Karpas-422 (cell line): Measurements from ENCODE around the gene PCSK6. TPM values are rescaled to one million over a fixed set of nuclear protein-coding genes. Genes with fewer than 3 reads are reported as not detected.

Source experiments
- DNase-seq: peaks from one replicate; pipeline ENCODE4 v3.0.0-alpha.2; 2015
- H2AFZ ChIP-seq: fragments of 200-600 bp; sonication (generic); 2 replicates; pipeline ENCODE4 v1.6.1; 2014; ENCODE audit warnings: antibody characterized with exemption, low read length, mixed read lengths
- H3K27ac ChIP-seq: fragments of 200-600 bp; sonication (generic); 2 replicates; pipeline ENCODE4 v1.5.1; 2014; ENCODE audit warnings: mild to moderate bottlenecking, low read length, moderate library complexity
- H3K27me3 ChIP-seq: fragments of 200-600 bp; sonication (generic); 2 replicates; pipeline ENCODE4 v1.6.1; 2014; ENCODE audit warnings: low read length, mixed read lengths
- H3K36me3 ChIP-seq: fragments of 200-600 bp; sonication (generic); 2 replicates; pipeline ENCODE4 v1.6.1; 2014; ENCODE audit warnings: low read length, mixed read lengths; ENCODE audit not compliant: insufficient read depth
- H3K4me1 ChIP-seq: fragments of 200-600 bp; sonication (generic); 2 replicates; pipeline ENCODE4 v1.6.1; 2014; ENCODE audit warnings: mild to moderate bottlenecking, low read length, mixed read lengths
- H3K4me2 ChIP-seq: fragments of 200-600 bp; sonication (generic); 2 replicates; pipeline ENCODE4 v1.6.1; 2014; ENCODE audit warnings: low read length, low read depth, mild to moderate bottlenecking; ENCODE audit not compliant: poor library complexity, severe bottlenecking
- H3K4me3 ChIP-seq: fragments of 200-600 bp; sonication (generic); 2 replicates; pipeline ENCODE4 v1.5.1; 2014; ENCODE audit warnings: mild to moderate bottlenecking, antibody characterized with exemption, low read length, mixed read lengths
- H3K79me2 ChIP-seq: fragments of 200-600 bp; sonication (generic); 2 replicates; pipeline ENCODE4 v1.6.1; 2014; ENCODE audit warnings: mild to moderate bottlenecking, low read length, mixed read lengths
- H3K9ac ChIP-seq: fragments of 200-600 bp; sonication (generic); 2 replicates; pipeline ENCODE4 v1.6.0; 2014; ENCODE audit warnings: low read length
- H3K9me2 ChIP-seq: fragments of 200-600 bp; sonication (generic), shearing (Covaris generic); replicated peaks from 2 replicates; pipeline ENCODE4 v1.6.0; 2014; ENCODE audit warnings: mild to moderate bottlenecking, low read length, moderate library complexity; ENCODE audit not compliant: insufficient read depth
- H3K9me3 ChIP-seq: fragments of 300-700, 200-600 bp; sonication (generic); 2 replicates; pipeline ENCODE4 v1.6.1; 2014; ENCODE audit warnings: low read length, mixed read lengths
- H4K20me1 ChIP-seq: fragments of 200-600 bp; sonication (generic); 2 replicates; pipeline ENCODE4 v1.6.1; 2014; ENCODE audit warnings: mild to moderate bottlenecking, antibody characterized with exemption, low read length, low read depth; ENCODE audit not compliant: insufficient read depth
- total RNA-seq: library from RNA; depleted of rRNA; stranded (reverse); fragments of >200 nt; shearing (Covaris generic); gene quantifications from 2 replicates; pipeline ENCODE4 v1.2.3, GENCODE V29; 2014; ENCODE audit warnings: low replicate concordance

The PCSK6 gene
- total RNA-seq, 1 experiment from 2014 or later: 0.19 TPM

DNA sequence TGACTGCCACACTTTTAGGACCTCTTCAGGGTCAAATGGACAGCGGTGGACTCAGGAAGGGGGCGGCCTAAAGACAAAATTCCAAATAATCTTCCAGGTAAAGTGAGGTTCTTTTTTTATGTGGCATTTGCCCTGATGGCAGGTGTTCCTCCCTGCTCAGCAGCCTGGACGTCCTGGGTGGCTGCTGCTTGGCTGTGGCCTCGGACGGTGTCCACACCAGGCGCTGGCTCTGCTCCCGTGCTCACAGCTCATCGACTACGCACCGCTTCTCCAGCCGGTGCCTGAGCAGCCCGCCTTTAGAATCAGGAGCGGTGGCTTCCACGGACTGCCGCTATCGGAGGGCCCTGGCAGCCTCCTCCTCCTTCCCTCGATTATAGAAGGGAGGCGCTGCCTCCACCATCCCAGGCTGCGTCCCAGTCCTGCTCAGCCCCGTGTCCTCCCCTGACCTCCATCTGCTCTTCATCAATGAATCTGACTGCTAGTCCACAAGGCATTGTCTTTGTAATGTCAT, 41.9 kb downstream of the PCSK6 start:
- H3K9ac ChIP-seq: no peak overlapping the region
- H3K79me2 ChIP-seq: no peaks in the 10 kb centered on the region
- no peaks in the 10 kb centered on the region for H3K9me3 ChIP-seq
- H3K4me3 ChIP-seq: no peak overlapping the region
- H3K4me2 ChIP-seq: no peak overlapping the region
- H3K36me3 ChIP-seq: no peaks in the 10 kb centered on the region
- no peaks in the 10 kb centered on the region for H3K4me1 ChIP-seq
- no peaks in the 10 kb centered on the region for H3K9me2 ChIP-seq
- H4K20me1 ChIP-seq: no peaks in the 10 kb centered on the region
- no peak overlapping the region for H3K27ac ChIP-seq
- no peaks in the 10 kb centered on the region for H3K27me3 ChIP-seq
- H2AFZ ChIP-seq: no peak overlapping the region
- no peak for DNase-seq

- no peak overlapping the region for H3K9ac ChIP-seq
- DNase-seq: no peak
- no peak overlapping the region for H3K4me2 ChIP-seq
- no peaks in the 10 kb centered on the region for H3K4me1 ChIP-seq
- H3K4me3 ChIP-seq: no peak overlapping the region
- H3K27ac ChIP-seq: no peak overlapping the region
- no peaks in the 10 kb centered on the region for H4K20me1 ChIP-seq
- no peaks in the 10 kb centered on the region for H3K36me3 ChIP-seq
- no peaks in the 10 kb centered on the region for H3K27me3 ChIP-seq
- H3K9me2 ChIP-seq: no peaks in the 10 kb centered on the region
- no peaks in the 10 kb centered on the region for H3K9me3 ChIP-seq
- H3K79me2 ChIP-seq: no peaks in the 10 kb centered on the region
- H2AFZ ChIP-seq: no peak overlapping the region
These were observed 42.4 kb downstream of the PCSK6 start for GRCh38 chr15:101447168-101447533.

DNA sequence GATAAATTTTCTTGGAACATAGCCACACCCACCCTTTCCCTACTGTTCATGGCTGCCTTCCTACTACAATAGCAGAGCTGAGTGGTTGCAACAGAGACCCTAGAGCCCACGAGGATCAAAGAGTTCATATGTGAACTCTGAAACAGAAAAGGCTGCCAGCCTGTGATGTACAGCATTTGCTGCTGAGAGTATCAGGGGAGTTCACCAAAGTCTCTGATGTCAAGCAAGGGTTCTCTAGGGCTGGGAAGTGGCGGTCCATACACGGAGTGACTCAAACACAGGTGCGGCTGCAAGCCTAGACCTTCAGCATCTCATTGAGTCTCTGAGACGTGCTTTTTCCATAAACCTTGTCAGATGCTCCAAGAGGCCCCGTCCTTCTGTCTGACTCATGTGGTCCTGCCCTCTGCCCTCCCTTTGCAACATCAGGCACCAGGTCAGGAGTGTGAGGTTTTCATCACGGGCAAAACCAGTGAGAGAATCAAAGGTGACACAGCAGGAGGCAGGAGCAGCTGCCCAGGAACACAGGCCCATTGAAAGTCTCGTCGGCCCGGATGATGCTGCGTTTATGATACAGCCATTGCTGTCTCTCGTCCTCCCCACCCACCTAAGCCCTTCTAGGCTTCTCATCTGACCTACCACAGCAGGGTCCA, 42.9 kb downstream of the PCSK6 start:
- H3K27me3 ChIP-seq: no peaks in the 10 kb centered on the region
- no peak for DNase-seq
- no peak overlapping the region for H3K4me2 ChIP-seq
- no peaks in the 10 kb centered on the region for H3K79me2 ChIP-seq
- no peaks in the 10 kb centered on the region for H3K9me3 ChIP-seq
- H3K9me2 ChIP-seq: no peaks in the 10 kb centered on the region
- no peaks in the 10 kb centered on the region for H3K4me1 ChIP-seq
- H3K27ac ChIP-seq: no peak overlapping the region
- no peak overlapping the region for H3K4me3 ChIP-seq
- H3K36me3 ChIP-seq: no peaks in the 10 kb centered on the region
- no peak overlapping the region for H3K9ac ChIP-seq
- H4K20me1 ChIP-seq: no peaks in the 10 kb centered on the region
- no peak overlapping the region for H2AFZ ChIP-seq

DNA sequence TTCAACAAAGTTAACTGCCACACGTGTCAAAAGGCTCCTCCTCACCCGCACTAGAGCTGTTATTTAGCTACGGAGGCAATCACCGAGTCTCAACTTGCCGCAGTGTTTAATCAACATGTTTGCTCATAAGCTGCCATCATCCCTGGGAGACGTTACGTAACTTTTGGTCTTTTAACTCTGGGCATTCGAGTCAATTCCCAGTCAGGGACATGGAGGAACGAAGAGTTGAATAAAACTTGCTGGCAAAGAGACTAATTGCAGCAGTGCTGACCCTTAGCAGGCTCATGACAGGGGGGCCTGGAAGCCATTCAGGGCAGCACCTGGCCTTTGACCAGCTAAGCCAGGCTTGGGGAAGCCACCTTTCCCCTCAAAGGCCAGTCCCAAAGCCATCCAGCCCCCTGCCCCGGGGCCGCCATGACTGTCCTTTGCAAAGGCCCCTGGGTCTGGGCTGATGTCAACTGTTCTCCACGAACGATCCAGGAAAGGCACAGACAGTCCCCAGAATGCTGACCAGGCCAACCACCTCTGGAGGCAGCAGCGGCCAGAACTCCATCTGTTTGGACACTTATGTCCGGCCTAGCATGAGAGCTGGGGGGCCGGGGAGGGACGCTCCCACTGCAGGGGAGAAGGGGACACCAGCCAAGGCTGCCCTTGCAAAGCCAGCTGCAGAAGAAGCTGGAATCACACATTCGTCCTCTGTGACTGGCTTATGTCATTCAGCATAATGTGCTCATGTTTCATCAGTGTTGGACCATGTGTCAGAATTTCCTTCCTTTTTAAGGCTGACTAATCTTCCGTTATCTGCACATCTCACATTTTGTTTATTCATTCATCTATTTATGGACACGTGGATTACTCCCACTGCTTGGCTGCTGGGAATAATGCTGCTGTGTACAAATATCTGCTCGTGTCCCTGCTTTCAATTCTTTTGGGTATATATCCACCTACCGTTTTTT, 43.7 kb downstream of the PCSK6 start:
- Histone ChIP-seq H4K20me1 (no peaks in the 10 kb centered on the region), H3K9me2 (no peaks in the 10 kb centered on the region), H3K36me3 (no peaks in the 10 kb centered on the region), H3K27ac (no peak overlapping the region), H3K4me3 (no peak overlapping the region), H2AFZ (no peak overlapping the region), H3K9ac (no peak overlapping the region), H3K4me1 (no peaks in the 10 kb centered on the region), H3K27me3 (no peaks in the 10 kb centered on the region), H3K79me2 (no peaks in the 10 kb centered on the region), H3K9me3 (no peaks in the 10 kb centered on the region), H3K4me2 (no peak overlapping the region)
- DNase-seq: no peak

- Histone ChIP-seq H3K9me3 (no peaks in the 10 kb centered on the region), H3K36me3 (no peaks in the 10 kb centered on the region), H3K27me3 (no peaks in the 10 kb centered on the region), H3K9ac (no peak overlapping the region), H4K20me1 (no peaks in the 10 kb centered on the region), H3K9me2 (no peaks in the 10 kb centered on the region), H3K4me1 (no peaks in the 10 kb centered on the region), H3K79me2 (no peaks in the 10 kb centered on the region), H3K27ac (no peak overlapping the region), H3K4me2 (no peak overlapping the region), H2AFZ (no peak overlapping the region), H3K4me3 (no peak overlapping the region)
- no peak for DNase-seq
These were observed 44.5 kb downstream of the PCSK6 start for GRCh38 chr15:101444807-101445508.

- no peak for DNase-seq
- H3K9me2 ChIP-seq: no peaks in the 10 kb centered on the region
- H3K4me1 ChIP-seq: no peaks in the 10 kb centered on the region
- no peaks in the 10 kb centered on the region for H3K79me2 ChIP-seq
- no peak overlapping the region for H3K4me2 ChIP-seq
- H3K36me3 ChIP-seq: no peaks in the 10 kb centered on the region
- no peaks in the 10 kb centered on the region for H3K9me3 ChIP-seq
- no peak overlapping the region for H3K4me3 ChIP-seq
- no peak overlapping the region for H2AFZ ChIP-seq
- H3K27ac ChIP-seq: no peak overlapping the region
- no peaks in the 10 kb centered on the region for H4K20me1 ChIP-seq
- H3K27me3 ChIP-seq: no peaks in the 10 kb centered on the region
- H3K9ac ChIP-seq: no peak overlapping the region
These were observed 45.5 kb downstream of the PCSK6 start for GRCh38 chr15:101444015-101444414.

GRCh38 chr15:101442272-101442671, 47.2 kb downstream of the PCSK6 start:
- Histone ChIP-seq H3K4me1 (no peaks in the 10 kb centered on the region), H3K9me2 (no peaks in the 10 kb centered on the region), H3K4me3 (no peak overlapping the region), H4K20me1 (no peaks in the 10 kb centered on the region), H3K9me3 (no peaks in the 10 kb centered on the region), H3K36me3 (no peaks in the 10 kb centered on the region), H3K4me2 (no peak overlapping the region), H2AFZ (no peak overlapping the region), H3K27ac (no peak overlapping the region), H3K9ac (no peak overlapping the region), H3K79me2 (no peaks in the 10 kb centered on the region), H3K27me3 (no peaks in the 10 kb centered on the region)
- no peak for DNase-seq

DNA sequence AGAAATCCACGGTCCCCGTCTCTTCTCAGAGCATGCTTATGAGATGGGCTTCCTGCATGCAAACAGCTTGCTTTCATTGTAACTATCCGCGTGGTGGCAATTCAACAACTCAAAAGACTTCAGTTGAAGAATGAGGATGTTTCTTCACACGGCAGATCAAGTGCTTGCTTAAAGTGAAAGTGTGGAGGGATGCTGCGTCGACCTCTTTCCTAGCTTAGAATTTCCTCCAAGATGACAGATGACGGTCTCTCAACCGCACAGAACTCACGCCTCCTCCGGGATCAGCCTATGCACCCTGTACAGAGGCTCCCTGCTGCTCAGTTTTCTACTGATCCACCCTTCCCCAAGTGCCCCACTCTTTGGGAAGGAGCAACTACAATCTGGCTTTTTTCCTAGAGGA, 47.8 kb downstream of the PCSK6 start:
- Histone ChIP-seq H3K27ac (no peak overlapping the region), H3K4me2 (no peak overlapping the region), H3K4me3 (no peak overlapping the region), H3K9me3 (no peaks in the 10 kb centered on the region), H3K9me2 (no peaks in the 10 kb centered on the region), H2AFZ (no peak overlapping the region), H3K27me3 (no peaks in the 10 kb centered on the region), H3K4me1 (no peaks in the 10 kb centered on the region), H4K20me1 (no peaks in the 10 kb centered on the region), H3K36me3 (no peaks in the 10 kb centered on the region), H3K9ac (no peak overlapping the region), H3K79me2 (no peaks in the 10 kb centered on the region)
- DNase-seq: no peak
